GM23248 (cell line): ENCODE results near the gene MBD2.

Experiments used
- EZH2 ChIP-seq: fragments of 200-600 bp; sonication (generic); IDR thresholded peaks from 2 replicates; pipeline ENCODE4 v1.6.1; 2018; ENCODE audit warnings: antibody characterized with exemption, mild to moderate bottlenecking; ENCODE audit not compliant: insufficient read depth, poor library complexity, severe bottlenecking
- EZH2phosphoT487 ChIP-seq: fragments of 200-600 bp; sonication (generic); IDR thresholded peaks from 2 replicates; pipeline ENCODE4 v1.6.1; 2018; ENCODE audit warnings: antibody characterized with exemption, moderate library complexity, mild to moderate bottlenecking, low read depth; ENCODE audit not compliant: insufficient read depth

GRCh38 chr18:54149078-54149697, 75.3 kb downstream of the MBD2 start:
- TF ChIP-seq EZH2phosphoT487 = 0 out of 2 replicates have a peak, but pooled peaks have one; percentile 48
- TF ChIP-seq EZH2 = no peak
